Measurements from ENCODE around the gene GTPBP2.
"Not testable (repeated sequence)": the region's sequence is repeated elsewhere in the genome, so short reads cannot be mapped to it uniquely, and the experiment has no call there.

Gene GTPBP2

DNA sequence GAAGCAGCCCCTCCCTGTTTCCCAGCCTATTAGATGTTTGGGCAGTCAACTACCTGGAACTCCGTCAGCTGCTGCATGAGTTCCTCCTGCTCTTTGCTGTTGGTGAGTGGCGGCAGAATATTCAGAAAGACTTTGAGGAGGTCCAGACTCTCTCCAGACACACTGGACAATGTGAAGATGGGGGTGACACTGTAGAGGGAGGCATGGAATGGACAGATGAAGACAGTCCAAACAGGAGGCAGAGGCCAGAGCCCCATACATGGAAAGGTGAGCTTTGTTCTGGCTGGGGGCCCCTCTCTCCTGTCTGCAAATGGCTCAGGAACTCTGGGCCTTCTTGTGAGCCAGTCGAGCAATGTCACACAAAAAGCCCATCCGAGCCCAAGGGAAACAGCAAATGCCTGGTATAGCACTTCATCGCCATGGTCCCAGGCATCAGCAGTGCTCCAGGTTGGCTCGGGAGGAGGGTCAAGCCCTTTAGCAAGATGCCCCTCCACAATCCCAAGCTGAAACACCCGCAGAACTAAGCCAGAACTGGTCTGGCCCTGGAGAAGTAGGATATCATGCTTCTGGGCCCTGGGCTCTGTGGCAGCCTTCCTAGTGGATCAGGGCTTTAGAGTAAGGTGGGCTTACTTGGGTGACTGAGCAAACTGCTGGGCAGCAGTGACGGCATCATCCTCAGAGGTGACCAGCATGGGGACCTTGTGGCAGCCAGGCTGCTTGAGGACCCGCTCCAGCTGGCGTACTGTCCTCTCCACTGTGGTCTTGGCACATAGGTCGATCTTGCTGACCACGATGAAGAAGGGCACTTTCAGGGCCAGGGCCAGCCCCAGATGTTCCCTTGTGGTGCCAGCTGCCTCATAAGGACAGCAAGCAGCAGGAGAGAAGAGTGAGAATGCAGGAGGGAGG, 4.9 kb downstream of the GTPBP2 start:
- DNase-seq: no peak

- no peak for DNase-seq
Measured at GRCh38 chr6:43622541-43622940, 6.5 kb downstream of the GTPBP2 start.

DNA sequence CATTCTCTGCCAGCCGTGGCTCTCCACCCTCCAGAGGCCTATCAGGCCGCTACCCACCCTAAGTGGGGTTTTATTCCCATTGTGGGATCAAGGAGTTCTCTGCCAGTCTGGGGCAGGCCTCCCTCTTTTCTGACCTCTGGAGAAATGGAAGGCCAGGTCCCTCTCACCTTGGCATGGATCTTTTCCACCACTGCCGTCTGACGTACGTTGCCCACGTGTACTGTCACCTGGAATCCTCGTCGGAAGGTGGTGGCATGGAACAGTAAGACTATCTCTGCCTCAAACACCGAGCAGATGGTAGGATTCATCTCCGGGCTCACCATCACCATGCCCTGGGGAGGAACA, 7.3 kb downstream of the GTPBP2 start:
- no peak for DNase-seq

GRCh38 chr6:43621078-43621835, 7.8 kb downstream of the GTPBP2 start:
- DNase-seq: no peak

GRCh38 chr6:43616725-43617472, 12.2 kb downstream of the GTPBP2 start:
- DNase-seq: no peak

GRCh38 chr6:43614396-43614730, 14.7 kb downstream of the GTPBP2 start:
- no peak for DNase-seq

DNA sequence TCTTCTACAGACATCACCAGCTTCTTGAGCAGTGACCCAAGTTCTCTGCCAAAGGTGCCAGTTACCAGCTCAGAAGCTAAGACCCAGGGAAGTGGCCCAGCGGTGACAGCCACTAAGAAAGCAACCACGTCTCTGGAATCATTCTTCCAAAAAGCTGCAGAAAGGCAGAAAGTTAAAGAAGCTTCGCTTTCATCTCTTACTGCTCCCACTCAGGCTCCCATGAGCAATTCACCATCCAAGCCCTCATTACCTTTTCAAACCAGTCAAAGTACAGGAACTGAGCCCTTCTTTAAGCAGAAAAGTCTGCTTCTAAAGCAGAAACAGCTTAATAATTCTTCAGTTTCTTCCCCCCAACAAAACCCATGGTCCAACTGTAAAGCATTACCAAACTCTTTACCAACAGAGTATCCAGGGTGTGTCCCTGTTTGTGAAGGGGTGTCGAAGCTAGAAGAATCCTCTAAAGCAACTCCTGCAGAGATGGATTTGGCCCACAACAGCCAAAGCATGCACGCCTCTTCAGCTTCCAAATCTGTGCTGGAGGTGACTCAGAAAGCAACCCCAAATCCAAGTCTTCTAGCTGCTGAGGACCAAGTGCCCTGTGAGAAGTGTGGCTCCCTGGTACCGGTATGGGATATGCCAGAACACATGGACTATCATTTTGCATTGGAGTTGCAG, 15.2 kb downstream of the GTPBP2 start:
- no peak for DNase-seq

GRCh38 chr6:43610431-43610830, 18.6 kb downstream of the GTPBP2 start:
- DNase-seq: no peak

DNA sequence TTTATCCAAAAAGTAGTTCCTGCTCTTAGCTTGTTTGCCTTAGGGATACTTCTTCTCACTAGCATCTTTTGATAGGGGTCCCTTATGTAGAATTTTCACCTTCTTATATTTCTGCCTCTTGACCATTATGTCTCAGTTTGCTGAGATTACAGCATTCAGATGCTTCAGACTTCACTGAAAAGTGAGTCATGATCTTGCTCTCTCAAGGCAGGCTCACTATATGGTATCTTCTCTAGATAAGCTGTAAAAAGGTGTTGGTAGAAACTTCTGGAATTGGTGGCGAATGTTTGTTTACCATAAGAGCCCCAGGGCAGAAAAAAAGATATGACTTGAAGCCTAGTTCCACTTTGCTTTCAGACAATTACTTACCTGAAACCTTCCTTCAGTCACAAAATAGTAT, 19.7 kb downstream of the GTPBP2 start:
- DNase-seq: no peak

GRCh38 chr6:43608807-43609206, 20.3 kb downstream of the GTPBP2 start:
- DNase-seq: no peak

DNA sequence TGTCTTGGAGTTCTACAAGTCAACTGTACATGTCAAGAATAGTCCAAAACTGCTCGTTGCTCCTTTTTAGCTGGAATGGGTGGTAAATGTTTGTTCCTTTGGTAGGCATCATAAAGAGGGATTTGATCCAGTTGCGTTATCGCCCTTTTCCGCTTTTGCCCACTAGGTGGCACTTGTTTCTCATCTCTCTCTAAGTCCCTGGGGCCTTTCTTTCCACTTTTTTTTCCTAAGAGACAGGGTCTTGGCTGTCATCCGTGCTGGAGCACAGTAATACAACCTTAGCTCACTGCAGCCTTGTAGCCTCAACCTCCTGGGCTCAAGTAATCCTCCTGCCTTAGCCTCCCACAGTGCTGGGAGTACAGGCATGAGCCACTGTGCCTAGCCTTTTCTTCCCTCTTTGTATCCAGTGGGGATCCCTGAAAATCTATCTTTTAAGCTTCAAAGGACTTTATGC, 20.7 kb downstream of the GTPBP2 start:
- DNase-seq: peak; percentile 75

DNA sequence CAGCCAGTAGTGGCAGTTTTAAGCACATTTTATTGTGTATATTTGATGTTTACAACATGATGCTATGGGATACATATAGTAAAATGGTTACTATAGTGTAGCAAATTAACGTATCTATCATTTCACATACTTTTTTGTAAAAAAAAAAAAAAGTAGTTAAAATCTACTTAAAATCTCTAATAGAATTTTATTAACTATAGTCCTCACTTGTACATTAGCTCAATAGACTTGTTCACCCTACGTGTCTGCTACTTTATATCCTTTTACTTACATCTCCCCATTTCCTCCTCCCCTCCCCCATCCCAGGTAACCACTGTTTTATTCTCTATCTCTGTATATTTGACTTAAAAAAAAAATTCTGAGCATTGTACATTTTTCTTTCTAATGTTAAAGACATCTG, 23.0 kb downstream of the GTPBP2 start:
- no peak for DNase-seq

DNA sequence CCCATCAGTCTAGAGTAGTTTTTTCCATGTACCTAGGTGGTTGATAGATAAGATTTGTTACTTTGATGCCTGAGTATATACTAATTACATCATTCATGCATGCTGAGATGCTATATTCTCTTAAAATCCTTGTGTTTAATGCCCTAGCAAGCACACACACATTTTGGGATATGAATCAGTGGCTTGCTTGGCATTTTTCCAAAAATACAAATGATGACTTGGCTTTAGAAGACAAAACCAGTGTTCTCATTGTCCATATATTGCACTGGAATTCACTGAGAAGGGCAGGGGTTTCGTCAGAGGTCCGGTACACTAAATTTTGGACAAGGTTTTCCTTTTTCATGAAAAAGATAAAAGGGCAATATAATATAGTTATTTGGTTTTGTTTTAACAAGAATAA, 24.9 kb downstream of the GTPBP2 start:
- DNase-seq: peak; percentile 77

DNA sequence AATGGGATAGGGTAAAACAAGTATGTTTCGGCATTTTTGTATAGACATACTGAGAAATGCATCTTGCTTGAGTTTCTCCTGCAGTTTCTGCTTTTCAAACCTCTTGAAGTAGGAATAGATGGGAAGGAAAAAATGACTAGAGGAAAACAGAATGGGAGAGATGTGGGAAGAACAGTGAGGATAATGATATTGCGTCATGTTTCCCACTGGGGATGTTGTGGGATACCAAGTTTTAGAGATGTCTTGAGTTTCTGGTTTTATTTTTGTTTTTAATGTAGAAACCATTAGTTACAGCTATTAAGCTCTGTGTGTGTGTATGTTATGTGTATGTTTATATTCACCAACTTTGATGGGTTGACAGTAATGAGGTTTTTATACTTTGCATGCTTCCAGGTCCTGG, 28.5 kb downstream of the GTPBP2 start:
- no peak for DNase-seq

- DNase-seq: no peak
Measured at GRCh38 chr6:43593938-43594337, 35.1 kb downstream of the GTPBP2 start.

DNA sequence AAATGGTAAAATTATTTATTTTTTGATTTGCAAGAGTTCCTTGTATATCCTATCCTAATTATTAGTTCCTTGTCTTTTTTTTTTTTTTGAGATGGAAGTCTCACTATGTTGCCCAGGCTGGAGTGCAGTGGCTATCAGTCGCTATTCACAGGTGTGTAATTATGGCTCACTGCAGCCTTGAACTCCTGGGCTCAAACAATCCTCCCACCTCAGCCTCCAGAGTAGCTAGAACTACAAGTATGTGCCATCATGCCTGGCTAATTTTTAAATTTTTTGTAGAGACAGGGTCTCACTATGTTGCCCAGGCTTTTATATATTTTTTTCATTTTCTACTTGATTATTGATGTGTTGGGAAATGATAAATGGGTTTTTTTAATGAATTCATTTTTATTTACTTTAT, 39.5 kb downstream of the GTPBP2 start:
- DNase-seq: not testable (repeated sequence)

GRCh38 chr6:43588194-43588593, 40.9 kb downstream of the GTPBP2 start:
- DNase-seq: no peak

DNA sequence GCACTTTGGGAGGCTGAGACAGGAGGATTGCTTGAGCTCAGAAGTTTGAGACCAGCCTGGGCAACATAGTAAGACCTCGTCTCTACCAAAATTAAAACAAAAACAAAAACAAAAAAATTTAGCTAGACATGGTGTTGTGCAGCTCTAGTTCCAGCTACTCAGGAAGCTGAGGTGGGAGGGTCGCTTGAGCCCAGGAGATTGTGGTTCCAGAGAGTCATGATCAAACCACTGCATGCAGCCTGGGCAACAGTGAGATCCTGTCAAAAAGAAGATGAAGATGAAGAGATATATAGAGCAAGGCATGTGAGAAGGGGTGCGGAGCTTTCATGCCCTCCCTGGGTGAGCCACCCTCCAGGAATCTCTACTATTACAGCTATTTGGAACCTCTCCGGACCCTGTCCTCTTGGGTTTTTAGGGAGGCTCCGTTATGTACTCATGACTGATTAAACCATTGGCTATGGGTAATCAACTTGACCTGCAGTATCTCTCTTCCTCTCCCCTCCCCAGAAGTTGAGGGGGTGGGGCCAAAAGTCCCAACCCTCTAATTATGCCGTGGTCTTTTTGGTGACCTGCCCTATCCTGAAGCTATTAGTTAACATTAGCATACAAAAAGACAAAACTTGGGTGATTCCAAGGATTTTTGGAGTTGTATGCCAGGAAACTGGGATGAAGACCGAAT, 44.0 kb downstream of the GTPBP2 start:
- peak; percentile 22 for DNase-seq

GRCh38 chr6:43582911-43583310, 46.2 kb downstream of the GTPBP2 start:
- DNase-seq: no peak

DNA sequence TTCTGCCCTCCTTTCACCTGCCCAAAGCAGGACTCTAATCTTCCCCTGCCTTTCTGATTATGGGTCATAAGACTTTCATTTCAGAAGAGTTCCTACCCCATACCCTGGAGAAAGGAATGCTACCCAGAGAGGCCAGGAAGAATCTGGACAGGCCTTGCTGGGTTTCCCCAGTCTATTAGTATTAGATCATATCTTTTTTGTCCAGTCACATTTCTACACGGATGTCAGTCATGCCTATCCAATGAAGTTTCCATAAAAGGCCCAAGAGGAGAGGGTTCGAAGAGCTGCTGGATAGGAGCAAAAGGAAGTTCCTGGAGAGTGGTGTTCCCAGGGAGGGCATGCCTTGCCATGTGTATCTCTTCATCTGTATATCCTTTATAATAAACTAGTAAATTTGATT, 49.9 kb downstream of the GTPBP2 start:
- DNase-seq: no peak

- no peak for DNase-seq
Measured at GRCh38 chr6:43578748-43579147, 50.3 kb downstream of the GTPBP2 start.

DNA sequence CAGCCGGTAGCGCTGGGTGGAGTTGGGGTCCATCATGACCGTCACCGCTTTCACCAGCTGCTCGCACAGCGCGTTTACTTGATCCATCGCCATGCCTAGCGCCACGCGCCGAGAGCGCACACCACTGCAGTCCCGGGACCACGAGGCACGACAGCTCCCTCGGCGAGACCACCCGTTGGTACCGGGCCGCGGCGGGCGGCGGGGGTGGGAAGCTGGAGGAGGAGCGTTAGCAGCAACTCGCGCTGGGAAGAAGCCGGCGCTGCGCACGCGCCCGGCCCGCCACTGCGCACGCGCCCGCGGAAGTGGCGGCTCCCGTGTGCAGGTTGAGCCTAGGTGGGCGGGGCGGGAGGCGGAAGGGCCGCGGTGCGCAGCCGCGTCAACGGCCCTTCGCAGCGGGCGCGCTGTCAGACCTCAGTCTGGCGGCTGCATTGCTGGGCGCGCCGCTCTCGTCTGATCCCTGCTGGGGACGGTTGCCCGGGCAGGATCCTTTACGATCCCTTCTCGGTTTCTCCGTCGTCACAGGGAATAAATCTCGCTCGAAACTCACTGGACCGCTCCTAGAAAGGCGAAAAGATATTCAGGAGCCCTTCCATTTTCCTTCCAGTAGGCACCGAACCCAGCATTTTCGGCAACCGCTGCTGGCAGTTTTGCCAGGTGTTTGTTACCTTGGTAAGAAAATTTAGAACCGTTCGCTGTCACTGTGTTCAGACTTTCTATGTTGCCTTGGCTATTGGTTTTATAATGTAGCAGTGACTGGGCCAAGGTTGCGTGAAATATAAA, 53.1 kb downstream of the GTPBP2 start, which contains the start of the genes POLH and XPO5:
POLH (plus strand) TSS at position 414 of the 780 bp plus-strand sequence. CDS start 6,135 bp downstream, outside the sequence.
XPO5 (minus strand) TSS at position 267 of the 780 bp plus-strand sequence; CDS start at position 93, 174 bp downstream.
- DNase-seq: peak; percentile 89

All from fibroblast of skin of right quadriceps (primary cell).